ENCODE data around the gene DCUN1D2. TPM values are rescaled to one million over a fixed set of nuclear protein-coding genes. Genes with fewer than 3 reads are reported as not detected.
A peak's percentile ranks its signal among the peaks of the same experiment; 100 is the strongest.

The DCUN1D2 gene
- polyA plus RNA-seq, 1 experiment: 11.0 TPM

- TF ChIP-seq CTCF (IDR thresholded peaks at IDR 0.05; ENCODE audit: low read depth, low read length): no peak
- H3K27me3 ChIP-seq (ENCODE audit: control insufficient read depth, insufficient read depth, low read length): no peaks in the 10 kb centered on the region
- H3K27ac ChIP-seq (ENCODE audit: low read depth, low read length): no peak overlapping the region
- CTCF ChIA-PET: interaction anchor here (0.9 kb wide), 1 partner anchor 41 kb away, joined by 3 read pairs; no protein-coding TSS in a partner anchor
- peaks cover 3% of the 10 kb centered on the region; the same call in 1 of the 2 replicates for H3K9me3 ChIP-seq (ENCODE audit: control insufficient read depth, insufficient read depth, low read length)
- POLR2A ChIA-PET: interaction anchor here (0.6 kb wide), 1 partner anchor 74 kb away, joined by 3 read pairs; no protein-coding TSS in a partner anchor
- no peak for DNase-seq (ENCODE audit: low read depth, low spot score)
- no peak overlapping the region for H3K4me3 ChIP-seq (ENCODE audit: low read depth, low read length)
Measured at GRCh38 chr13:113498905-113499304, 8.4 kb upstream of the DCUN1D2 start.

- Histone ChIP-seq H3K27ac (ENCODE audit: low read depth, low read length) (no peak overlapping the region), H3K27me3 (ENCODE audit: control insufficient read depth, insufficient read depth, low read length) (no peaks in the 10 kb centered on the region), H3K9me3 (ENCODE audit: control insufficient read depth, insufficient read depth, low read length) (no peaks in the 10 kb centered on the region), H3K4me3 (ENCODE audit: low read depth, low read length) (no peak overlapping the region)
- ChIA-PET CTCF (no interaction called here), POLR2A (no interaction called here)
- no peak for DNase-seq (ENCODE audit: low read depth, low spot score)
- no peak for TF ChIP-seq CTCF (IDR thresholded peaks at IDR 0.05; ENCODE audit: low read depth, low read length)
Measured at GRCh38 chr13:113497217-113497616, 6.7 kb upstream of the DCUN1D2 start.

DNA sequence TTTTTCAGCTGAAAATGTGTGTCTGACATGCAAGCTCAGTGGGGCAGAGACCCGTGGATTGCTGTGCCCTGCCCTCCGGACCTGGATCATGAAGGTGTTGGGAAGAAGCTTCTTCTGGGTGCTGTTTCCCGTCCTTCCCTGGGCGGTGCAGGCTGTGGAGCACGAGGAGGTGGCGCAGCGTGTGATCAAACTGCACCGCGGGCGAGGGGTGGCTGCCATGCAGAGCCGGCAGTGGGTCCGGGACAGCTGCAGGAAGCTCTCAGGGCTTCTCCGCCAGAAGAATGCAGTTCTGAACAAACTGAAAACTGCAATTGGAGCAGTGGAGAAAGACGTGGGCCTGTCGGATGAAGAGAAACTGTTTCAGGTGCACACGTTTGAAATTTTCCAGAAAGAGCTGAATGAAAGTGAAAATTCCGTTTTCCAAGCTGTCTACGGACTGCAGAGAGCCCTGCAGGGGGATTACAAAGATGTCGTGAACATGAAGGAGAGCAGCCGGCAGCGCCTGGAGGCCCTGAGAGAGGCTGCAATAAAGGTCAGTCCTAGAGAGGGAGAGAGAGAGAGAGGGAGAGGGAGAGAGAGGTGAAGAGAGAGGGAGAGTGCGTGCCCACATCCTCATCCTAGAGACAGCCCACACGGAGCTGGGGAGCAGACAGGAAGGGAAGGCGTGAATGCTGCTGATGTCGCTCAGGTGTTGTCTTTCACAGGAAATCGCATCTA is 5.1 kb upstream of the DCUN1D2 start:
- Histone ChIP-seq H3K9me3 (ENCODE audit: control insufficient read depth, insufficient read depth, low read length) (no peaks in the 10 kb centered on the region; the same call in 1 of the 2 replicates), H3K4me3 (ENCODE audit: low read depth, low read length) (no peak overlapping the region), H3K27ac (ENCODE audit: low read depth, low read length) (no peak overlapping the region), H3K27me3 (ENCODE audit: control insufficient read depth, insufficient read depth, low read length) (no peaks in the 10 kb centered on the region)
- TF ChIP-seq CTCF (IDR thresholded peaks at IDR 0.05; ENCODE audit: low read depth, low read length): no peak
- ChIA-PET POLR2A (interaction anchor here (0.5 to 0.6 kb wide), 2 partner anchors 8 to 41 kb away, joined by 3 read pairs; no protein-coding TSS in a partner anchor), CTCF (interaction anchor here (1.6 kb wide), 1 partner anchor 38 kb away, joined by 5 read pairs; no protein-coding TSS in a partner anchor)
- no peak for DNase-seq (ENCODE audit: low read depth, low spot score)

DNA sequence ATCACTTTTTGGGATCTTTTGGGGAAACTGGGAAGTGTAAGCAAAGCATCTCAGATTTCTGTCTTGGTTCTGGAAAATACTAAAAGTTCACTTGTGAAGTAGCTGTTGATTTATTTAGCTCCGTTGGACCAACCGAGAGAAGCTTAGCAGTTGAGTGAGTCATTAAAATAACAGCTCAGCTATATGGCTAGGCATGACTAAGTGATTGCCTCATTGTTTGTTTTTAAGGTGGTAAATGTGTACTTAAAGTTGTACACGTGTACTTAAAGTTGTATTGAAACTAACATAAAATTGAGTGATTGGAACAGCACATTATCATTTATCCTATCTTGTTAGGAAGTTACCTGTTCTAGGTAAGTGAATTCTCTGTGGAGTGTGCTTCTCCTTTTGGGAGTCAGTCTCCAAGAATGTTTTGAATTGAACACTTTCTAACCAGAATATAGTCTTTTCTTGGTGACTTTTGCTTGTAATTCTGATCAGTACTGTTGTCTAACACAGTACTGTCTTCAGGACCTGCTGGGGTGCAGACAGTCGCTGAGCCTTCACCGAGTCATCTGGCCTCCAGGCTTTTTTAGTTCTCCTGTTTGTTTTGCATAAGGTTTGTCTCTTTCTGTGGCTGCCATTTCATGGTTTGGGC is 2.9 kb upstream of the DCUN1D2 start:
- ChIA-PET POLR2A (no interaction called here), CTCF (interaction anchor here (1.5 to 1.6 kb wide), 2 partner anchors 35 to 69 kb away, joined by 3 read pairs; no protein-coding TSS in a partner anchor)

More for the DNA sequence above, 2.9 kb upstream of the DCUN1D2 start:
- Histone ChIP-seq H3K4me3 (ENCODE audit: low read depth, low read length) (peak overlapping the region; percentile 38; the same call in 1 of the 2 replicates), H3K27ac (ENCODE audit: low read depth, low read length) (peak overlapping the region; percentile 72), H3K27me3 (ENCODE audit: control insufficient read depth, insufficient read depth, low read length) (no peaks in the 10 kb centered on the region), H3K9me3 (ENCODE audit: control insufficient read depth, insufficient read depth, low read length) (no peaks in the 10 kb centered on the region; the same call in 1 of the 2 replicates)
- no peak for TF ChIP-seq CTCF (IDR thresholded peaks at IDR 0.05; ENCODE audit: low read depth, low read length)
- DNase-seq (ENCODE audit: low read depth, low spot score): peak; percentile 89
